IPS-NIHi11 (cell line): ENCODE data around the gene KCNJ10.

Experiments used
- DNase-seq: peaks from one replicate; pipeline ENCODE4 v3.0.0; 2012; ENCODE audit warnings: mixed read lengths, low spot score

KCNJ10 gene

DNA sequence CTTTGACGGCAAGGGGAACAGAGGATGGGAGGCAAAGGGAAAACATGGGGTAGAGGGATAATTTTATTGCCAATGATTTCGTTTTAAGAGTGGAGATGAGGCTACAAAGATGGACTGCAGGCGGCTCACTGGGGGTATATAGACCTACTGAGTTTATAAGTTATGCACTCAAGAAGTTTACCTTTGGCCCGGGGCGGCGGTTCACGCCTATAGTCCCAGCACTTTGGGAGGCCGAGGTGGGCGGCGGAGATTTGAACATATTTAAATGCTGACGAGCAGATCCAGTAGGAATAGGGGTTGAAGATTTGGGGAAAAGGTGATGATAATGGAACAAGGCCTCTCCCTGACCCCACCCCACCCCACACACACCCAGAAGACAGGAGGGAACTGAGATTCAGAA lies 107.8 kb downstream of the KCNJ10 start:
- DNase-seq: no peak

DNA sequence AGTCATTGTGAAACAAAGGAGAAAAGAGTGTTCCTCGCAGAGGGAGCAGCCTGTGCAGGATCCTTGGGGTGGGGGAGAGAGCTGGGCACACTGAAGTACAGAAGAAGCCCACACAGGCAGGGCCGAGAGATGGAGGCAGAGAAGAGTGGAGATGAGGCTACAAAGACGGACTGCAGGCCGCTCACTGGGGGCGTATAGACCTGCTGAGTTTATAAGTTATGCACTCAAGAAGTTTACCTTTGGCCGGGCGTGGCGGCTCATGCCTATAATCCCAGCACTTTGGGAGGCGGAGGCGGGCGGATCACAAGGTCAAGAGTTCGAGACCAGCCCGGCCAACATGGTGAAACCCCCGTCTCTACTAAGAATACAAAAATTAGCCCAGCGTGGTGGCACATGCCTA lies 108.3 kb downstream of the KCNJ10 start:
- no peak for DNase-seq

DNA sequence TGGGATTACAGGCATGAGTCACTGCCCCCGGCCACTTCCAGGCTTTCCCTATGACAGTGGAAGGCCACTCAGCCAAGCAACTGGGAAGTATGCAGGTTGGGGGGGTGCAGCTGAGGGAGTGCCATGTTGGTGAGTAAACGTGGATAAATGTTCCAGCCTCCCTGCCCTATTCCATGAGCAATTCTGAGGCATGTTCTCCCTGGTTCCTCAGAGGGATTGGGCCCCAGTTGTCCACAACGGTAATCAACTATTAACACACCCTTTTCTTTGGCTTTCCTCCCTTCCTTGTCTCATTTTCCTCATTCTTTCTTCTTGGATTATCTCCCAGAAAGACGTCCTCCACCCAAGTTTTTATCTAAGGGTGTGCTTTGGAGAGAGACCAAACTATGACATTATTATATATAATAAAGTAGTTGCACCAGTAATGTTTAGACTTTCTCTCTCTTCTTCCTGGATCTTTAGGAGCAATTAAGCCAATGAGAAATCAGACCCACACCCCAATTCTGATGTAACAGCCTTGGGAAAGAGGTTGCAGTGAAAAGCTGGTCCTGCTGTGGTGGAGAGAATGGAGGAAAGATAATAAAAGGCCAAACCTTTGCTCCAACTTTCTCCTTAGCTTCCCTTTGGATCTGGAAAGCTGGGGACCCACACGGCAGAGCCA lies 109.1 kb downstream of the KCNJ10 start:
- no peak for DNase-seq

DNA sequence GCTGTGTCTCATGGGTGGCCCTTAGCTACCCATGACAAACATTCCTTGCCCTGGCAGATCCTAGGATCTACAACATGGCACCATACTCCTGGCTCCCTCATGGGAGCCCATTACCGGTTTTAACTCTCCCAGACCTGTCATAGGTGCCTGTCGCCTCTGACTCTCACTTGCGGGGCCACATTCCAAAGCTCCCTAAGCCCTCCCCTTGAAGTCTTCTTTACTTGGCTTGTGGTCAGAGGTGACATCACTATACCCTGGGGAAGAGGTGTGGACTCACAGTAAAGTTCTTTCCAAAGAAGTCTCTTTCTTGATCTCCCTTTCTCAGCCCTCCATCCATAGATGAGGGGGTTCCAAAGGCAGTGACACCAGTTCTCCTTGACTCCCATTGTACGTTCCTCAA lies 110.5 kb downstream of the KCNJ10 start:
- peak; percentile 35 for DNase-seq

DNA sequence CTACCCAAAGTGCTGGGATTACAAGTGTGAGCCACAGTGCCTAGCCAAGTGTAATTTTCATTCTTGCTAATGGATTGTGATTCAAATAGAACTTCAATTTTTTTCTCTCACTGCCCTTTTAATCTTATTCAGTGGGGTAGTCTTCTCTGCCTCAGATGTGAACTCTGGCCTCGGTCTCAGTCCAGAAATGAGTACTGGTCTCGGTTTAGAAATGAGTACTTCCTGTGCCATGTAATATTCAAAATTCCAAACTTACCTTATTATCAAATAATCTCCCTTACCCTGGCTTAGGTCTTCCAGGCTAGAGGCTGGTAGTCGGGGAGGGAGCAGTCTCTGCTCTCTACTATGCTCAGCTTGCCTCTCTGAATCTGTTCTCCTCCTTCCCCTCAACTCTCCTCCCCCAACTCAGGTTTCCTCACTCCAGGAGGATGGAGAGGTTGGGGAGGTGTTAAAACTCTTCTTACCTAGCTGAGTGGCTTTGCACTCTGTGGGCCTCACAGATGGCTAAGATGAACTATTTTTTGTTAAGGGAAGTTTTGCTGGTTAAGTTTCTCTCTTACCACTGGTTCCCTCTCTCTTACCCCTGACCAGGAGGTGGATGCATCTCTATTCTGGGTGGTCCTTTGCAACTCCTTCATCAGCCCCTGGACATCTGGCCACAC lies 111.1 kb downstream of the KCNJ10 start:
- no peak for DNase-seq

DNA sequence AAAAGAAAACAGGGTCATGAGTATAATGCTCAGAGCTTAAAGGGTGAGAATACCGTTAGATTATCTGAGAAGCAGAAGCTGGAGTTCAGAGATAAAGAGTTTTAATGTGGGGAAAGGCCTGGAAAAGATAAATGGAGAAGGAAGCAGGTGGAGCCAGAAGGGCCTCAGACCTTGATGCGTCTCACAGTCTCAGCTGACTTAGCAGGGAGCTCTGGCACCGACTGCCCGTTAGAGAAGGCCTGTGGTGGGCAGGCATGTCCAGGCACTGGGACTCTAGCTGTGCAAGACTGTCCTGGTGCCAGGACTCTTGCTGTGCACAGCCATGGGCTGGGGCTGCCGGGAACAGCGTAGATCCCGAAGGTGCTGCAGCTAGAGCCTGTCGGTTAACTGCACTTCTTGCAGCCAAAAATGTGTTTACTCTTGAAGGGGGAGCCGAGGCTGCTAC lies 112.1 kb downstream of the KCNJ10 start:
- no peak for DNase-seq

DNA sequence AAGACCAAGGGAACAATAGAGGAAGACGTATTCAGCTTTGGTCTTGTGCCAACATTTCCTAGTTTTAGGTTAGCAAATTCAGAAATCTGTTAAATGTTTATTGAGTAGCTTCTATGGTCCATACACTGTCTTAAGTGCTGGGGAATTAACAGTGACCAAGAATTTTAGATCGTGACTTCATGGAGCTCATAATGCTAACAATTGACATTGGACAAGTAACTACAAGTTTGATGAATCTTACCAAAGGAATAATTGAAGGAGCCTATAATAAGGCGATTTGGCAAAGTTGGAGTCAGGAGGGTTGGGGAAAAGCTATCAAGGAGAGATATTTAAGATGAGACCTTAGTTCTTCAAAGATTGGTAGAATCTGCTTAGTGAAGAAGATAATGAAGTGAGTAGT lies 114.5 kb downstream of the KCNJ10 start:
- no peak for DNase-seq

DNA sequence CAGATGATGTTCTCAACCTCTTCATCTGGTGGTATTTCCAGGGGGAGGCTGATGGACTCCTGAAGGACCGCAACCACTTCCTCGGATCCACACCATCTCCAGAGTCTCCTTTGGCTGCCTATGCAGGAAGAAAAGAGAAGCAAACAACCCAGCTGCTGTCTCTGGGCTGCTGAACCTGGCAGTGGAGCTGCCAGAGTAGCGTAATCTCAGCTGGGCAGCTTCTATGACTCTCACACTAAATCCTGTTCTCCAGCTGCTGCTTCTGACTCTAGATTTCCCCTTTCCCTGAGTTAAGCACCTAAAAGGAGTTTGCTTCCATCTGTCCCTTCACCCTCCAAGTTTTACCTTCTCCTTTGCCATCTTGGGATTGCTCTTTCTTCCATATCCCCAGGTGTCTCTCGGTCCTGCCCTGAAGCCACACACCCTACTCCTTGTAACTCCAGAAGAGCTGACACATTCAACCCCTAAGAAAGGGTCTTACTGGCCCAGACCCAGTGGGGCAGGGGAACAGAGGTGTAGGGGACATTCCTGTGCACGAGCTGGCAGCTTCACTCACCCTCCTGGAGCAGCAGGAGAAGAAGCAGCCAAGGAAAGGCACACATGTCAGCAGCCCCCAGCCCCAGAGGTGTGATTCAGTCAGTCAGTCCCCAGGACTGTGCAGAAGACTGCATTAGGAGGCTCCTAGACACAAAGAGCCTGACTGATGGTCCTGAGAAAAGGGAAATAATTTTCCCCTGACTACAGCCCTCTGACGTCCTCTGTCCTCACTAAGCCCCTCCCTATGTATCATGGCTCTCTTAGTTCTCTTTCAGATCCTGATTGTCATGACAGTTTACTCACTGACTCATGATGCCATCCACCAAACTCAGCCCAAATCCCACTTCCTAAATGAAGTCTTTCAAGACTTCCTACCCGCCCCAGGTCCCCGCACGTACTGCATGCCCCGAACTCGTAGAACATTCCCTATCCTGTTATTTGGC lies 116.1 kb downstream of the KCNJ10 start, which contains the start of gene SLAMF9:
SLAMF9 (minus strand) TSS at position 702 of the 980 bp plus-strand sequence; CDS start at position 602, 100 bp downstream.
- no peak for DNase-seq

DNA sequence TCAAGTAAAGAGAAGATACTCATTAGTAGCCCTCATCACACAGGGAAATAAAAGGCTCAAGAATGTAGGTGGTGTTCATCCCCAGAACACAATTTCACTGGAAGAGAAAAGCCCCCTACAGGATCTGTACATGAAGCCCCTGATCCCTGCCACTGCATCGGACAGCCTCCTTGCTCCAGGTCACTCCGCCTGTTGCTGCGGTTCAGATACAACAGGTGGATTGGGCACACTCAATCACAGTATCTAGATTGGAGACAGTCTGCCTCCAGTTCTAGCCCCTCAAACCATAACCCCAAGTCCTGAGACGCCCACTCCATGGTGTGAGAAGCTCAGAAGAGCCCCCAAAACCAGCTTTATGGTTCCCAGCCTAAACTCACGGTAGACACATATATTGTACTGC lies 117.0 kb downstream of the KCNJ10 start:
- DNase-seq: no peak

DNA sequence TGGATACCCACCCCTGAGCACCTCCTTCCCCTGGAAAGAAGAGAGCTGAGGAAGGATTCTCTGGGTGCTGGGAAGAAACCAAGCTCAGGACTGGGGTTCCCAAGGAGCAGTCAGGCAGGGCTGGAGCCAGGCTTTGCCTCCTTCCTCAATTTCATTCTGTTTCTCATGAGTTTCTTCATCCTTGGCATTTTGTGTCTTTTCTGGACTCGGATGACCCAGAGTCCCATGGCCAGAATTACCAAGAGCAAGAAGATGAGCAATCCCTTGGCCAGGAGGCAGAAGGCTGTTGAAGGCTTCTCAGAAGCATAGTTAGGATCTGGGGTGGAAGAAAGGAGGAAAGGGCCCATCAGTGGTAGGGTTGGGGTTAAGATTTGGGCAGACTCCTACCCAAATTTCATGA lies 118.4 kb downstream of the KCNJ10 start:
- no peak for DNase-seq

DNA sequence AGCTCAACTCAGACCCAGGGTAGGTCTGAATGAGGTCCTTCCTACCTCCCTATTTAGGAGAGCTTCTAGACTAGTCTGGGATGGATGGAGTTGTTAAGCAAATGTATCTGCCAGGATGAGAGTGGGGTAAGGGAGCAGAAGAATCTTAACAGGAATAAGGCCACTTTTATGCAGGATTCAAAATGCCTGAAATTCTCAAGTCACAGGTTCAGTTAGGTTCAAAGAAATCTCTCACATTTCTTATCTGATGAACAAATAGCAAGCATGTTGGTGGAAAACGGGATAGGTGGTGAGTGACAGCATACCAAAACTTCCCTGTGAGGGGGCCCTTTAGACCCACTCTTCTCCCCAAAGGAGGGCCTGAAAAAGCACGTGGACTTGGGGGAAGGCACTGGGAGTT lies 118.9 kb downstream of the KCNJ10 start:
- DNase-seq: no peak

DNA sequence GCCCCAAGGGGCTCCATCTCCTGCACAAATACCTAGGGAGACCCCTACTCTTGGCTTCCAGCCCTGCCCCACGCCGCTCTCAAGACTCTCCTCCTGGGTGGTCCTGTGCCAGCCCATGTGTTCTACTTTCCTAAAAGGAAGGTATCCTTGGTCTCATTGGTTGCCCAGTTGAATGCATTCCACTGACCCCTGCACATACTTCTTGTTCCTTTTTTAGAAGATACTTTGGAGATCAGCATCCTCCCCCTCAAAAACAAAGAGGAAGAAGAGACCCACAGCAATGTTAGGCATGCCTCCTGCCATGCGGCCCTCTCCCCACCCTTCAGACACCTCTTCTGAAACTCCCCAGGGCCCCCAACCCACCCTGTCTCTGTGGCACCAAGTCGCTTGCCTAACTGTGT lies 120.0 kb downstream of the KCNJ10 start:
- no peak for DNase-seq

DNA sequence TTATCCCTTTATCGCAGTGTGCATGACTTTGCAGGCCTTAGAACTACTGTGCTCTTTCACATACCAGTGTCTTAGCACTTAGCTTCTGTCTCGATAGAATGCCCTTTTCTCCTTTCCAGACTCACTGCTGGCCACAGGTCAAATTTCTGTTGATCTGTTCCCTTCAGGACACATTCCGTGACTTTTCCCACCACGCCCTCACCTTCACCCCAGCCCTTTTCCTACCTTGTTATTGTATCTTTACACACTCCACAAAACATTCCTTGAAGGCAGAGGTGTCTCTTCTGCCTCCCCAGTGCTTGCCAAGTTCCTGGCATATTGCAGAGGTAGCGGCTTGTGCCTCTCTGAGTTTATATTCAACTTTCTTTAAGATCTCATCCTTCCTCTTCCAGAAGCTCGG lies 120.8 kb downstream of the KCNJ10 start:
- DNase-seq: no peak
